Parathyroid adenoma (tissue), 2 donors: ENCODE measurements around the gene CTSE.

ENCODE experiments used
- H2AFZ ChIP-seq: fragments of 300-600 bp; sonication (generic); one replicate; pipeline ENCODE4 v1.7.0; 2017; ENCODE audit warnings: antibody characterized with exemption, mild to moderate bottlenecking
- H3K27ac ChIP-seq: fragments of 300-600 bp; sonication (generic); one replicate; pipeline ENCODE4 v1.7.0; 2017
- H3K27me3 ChIP-seq: fragments of 300-600 bp; sonication (generic); one replicate; pipeline ENCODE4 v1.7.0; 2017; ENCODE audit warnings: low read length; ENCODE audit not compliant: control insufficient read depth, insufficient read depth
- H3K36me3 ChIP-seq: fragments of 300-600 bp; sonication (generic); one replicate; pipeline ENCODE4 v1.7.0; 2017; ENCODE audit warnings: low read length; ENCODE audit not compliant: control insufficient read depth, insufficient read depth
- H3K4me1 ChIP-seq: fragments of 300-600 bp; sonication (generic); one replicate; pipeline ENCODE4 v1.7.0; 2017; ENCODE audit warnings: control low read depth
- H3K4me2 ChIP-seq: fragments of 300-600 bp; sonication (generic); one replicate; pipeline ENCODE4 v1.7.0; 2017; ENCODE audit warnings: low read length
- H3K4me3 ChIP-seq: fragments of 300-600 bp; sonication (generic); one replicate; pipeline ENCODE4 v1.7.0; 2017; ENCODE audit warnings: low read depth, low read length
- H3K79me2 ChIP-seq: fragments of 300-600 bp; sonication (generic); one replicate; pipeline ENCODE4 v1.7.0; 2017; ENCODE audit warnings: control low read depth
- H3K9ac ChIP-seq: fragments of 300-600 bp; sonication (generic); one replicate; pipeline ENCODE4 v1.7.0; 2017; ENCODE audit warnings: mild to moderate bottlenecking
- H3K9me3 ChIP-seq: fragments of 300-600 bp; sonication (generic); one replicate; pipeline ENCODE4 v1.7.0; 2017; ENCODE audit warnings: low read length; ENCODE audit not compliant: control insufficient read depth
- TF ChIP-seq, protein P1 (sequence below): fragments of 300-600 bp; sonication (generic); IDR thresholded peaks from one replicate; pipeline ENCODE4 v1.7.0; 2017; ENCODE audit warnings: antibody characterized with exemption, mild to moderate bottlenecking
- donor health status: primary hyperparathyroidism.

The CTSE gene

DNA sequence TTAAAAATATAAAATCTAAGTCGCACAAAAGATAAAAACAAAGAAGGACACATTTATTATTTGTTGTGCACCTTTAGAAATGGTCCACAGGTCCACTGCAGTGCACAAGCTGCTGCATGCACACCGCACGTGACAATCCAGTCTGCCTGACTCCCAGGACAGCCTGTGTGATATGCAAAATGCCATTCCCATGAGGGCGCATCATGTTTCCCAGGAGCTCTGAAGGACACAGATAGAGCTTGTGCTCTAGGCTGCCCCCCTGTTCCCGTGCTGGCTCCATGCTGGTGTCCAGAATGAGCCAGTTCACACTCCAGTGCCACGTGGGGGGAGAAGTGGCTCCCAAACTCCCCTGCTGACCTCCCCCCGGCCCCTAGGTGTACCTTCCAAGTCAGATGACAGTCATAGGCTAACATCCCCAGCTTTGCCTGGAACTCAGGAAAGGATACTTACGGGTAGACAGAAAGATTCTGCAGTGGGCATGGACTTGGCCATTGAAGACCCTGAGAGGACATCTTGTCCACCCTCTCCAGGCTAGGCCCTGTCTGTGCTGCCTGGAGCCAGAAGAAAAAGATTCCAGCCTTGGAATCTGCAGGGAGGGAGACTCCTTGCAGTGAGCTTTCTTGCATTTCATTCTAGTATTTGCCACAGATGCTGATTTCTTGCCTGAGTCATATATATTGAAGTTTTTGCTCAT lies 46.8 kb downstream of the CTSE start:
- Histone ChIP-seq H3K27ac (peak overlapping the region; percentile 26), H3K4me3 (no peak overlapping the region), H3K9me3 (no peaks in the 10 kb centered on the region), H3K79me2 (no peaks in the 10 kb centered on the region), H3K27me3 (no peaks in the 10 kb centered on the region), H3K9ac (no peak overlapping the region), H3K36me3 (no peaks in the 10 kb centered on the region), H2AFZ (peak overlapping the region; percentile 11), H3K4me1 (peaks cover 3% of the 10 kb centered on the region), H3K4me2 (no peak overlapping the region)
- TF ChIP-seq, protein P1, sequence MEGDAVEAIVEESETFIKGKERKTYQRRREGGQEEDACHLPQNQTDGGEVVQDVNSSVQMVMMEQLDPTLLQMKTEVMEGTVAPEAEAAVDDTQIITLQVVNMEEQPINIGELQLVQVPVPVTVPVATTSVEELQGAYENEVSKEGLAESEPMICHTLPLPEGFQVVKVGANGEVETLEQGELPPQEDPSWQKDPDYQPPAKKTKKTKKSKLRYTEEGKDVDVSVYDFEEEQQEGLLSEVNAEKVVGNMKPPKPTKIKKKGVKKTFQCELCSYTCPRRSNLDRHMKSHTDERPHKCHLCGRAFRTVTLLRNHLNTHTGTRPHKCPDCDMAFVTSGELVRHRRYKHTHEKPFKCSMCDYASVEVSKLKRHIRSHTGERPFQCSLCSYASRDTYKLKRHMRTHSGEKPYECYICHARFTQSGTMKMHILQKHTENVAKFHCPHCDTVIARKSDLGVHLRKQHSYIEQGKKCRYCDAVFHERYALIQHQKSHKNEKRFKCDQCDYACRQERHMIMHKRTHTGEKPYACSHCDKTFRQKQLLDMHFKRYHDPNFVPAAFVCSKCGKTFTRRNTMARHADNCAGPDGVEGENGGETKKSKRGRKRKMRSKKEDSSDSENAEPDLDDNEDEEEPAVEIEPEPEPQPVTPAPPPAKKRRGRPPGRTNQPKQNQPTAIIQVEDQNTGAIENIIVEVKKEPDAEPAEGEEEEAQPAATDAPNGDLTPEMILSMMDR, result no peak

DNA sequence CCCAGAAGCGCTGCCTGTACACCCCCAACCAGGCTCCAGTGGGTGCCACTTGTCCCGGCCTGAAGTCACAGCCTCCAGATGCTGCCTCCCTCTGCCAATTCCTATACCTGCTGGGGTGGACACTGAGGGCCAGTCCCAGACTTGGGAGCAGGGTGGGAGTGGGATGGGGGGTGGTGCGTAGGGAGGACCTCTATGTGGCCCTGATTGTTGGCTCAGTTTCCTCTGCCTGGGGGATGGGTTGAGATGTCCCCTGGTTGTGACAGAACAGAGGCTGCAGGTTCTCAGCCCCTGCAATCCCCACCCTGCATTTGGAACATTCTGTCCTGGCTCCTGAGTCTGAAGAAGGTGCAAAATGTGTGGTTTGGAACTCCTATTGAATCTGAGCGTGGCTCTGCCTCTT lies 47.7 kb downstream of the CTSE start:
- Histone ChIP-seq H2AFZ (no peak overlapping the region), H3K4me1 (peaks cover 3% of the 10 kb centered on the region), H3K36me3 (no peaks in the 10 kb centered on the region), H3K9me3 (no peaks in the 10 kb centered on the region), H3K27ac (no peak overlapping the region), H3K79me2 (no peaks in the 10 kb centered on the region), H3K27me3 (no peaks in the 10 kb centered on the region), H3K4me3 (no peak overlapping the region), H3K4me2 (no peak overlapping the region), H3K9ac (no peak overlapping the region)
- TF ChIP-seq, protein P1, result no peak

DNA sequence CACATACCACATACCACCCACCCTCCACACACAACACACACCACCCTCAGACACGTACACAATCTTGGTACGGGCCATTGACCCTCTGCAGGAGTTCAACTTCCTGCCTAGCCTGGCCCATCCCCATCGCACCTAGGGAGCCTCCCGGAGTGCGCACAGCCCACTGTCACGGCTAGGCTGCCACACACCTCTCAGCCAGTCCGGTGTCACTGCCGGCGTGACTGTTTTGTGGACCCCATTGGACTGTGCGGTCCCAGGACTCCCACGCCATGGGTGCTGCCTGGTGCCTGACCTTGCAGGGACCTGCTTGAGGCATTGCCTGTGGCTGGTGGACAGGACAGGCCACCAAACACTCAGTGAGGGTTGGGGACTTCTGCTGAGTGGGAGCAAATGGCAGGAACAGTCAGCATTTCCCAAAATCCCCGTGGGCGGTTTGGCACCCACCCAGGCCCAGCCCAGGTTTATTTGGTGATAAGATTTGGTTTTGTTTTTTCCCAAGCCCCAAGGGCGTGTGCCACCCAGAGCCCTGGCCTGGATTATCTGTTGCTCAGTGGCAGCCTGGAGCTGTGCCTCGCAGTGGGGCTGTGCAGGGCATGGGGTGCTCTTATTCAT lies 48.2 kb downstream of the CTSE start:
- Histone ChIP-seq H3K79me2 (no peaks in the 10 kb centered on the region), H3K4me2 (no peak overlapping the region), H2AFZ (no peak overlapping the region), H3K36me3 (no peaks in the 10 kb centered on the region), H3K9ac (no peak overlapping the region), H3K4me3 (no peak overlapping the region), H3K27ac (no peak overlapping the region), H3K9me3 (no peaks in the 10 kb centered on the region), H3K4me1 (peaks cover 8% of the 10 kb centered on the region), H3K27me3 (no peaks in the 10 kb centered on the region)
- TF ChIP-seq, protein P1, result no peak

DNA sequence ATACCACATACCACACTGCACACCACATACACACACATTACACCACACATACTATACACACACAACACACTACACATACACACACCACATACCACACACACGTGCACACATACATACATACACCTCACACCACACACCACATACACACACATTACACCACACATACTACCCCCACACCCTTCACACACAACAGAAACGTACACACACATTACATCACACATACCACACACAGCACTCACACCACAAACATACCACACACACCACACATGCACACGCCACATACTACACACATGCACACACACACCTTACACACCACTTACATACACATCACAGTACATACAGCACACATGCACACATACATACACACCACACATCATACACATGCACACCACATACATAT lies 49.0 kb downstream of the CTSE start:
- Histone ChIP-seq H3K4me2 (no peak overlapping the region), H3K9ac (no peak overlapping the region), H3K27me3 (no peaks in the 10 kb centered on the region), H2AFZ (no peak overlapping the region), H3K79me2 (no peaks in the 10 kb centered on the region), H3K4me3 (no peak overlapping the region), H3K4me1 (peaks cover 11% of the 10 kb centered on the region), H3K36me3 (no peaks in the 10 kb centered on the region), H3K9me3 (no peaks in the 10 kb centered on the region), H3K27ac (no peak overlapping the region)
- TF ChIP-seq, protein P1, result no peak
